HG02973 (cell line): Measurements from ENCODE around the gene ESYT3.
"Not testable (repeated sequence)": the region's sequence is repeated elsewhere in the genome, so short reads cannot be mapped to it uniquely, and the experiment has no call there.

Experiments
- ATAC-seq: cut with Tn5 transposase; IDR thresholded peaks from one replicate; pipeline ENCODE4 v1.9.1; 2021; ENCODE audit warnings: moderate library complexity; ENCODE audit not compliant: unreplicated experiment

Gene ESYT3

GRCh38 chr3:138408751-138409570, 25.5 kb upstream of the ESYT3 start:
- ATAC-seq = no peak

- no peak for ATAC-seq
Measured at GRCh38 chr3:138412821-138413551, 21.4 kb upstream of the ESYT3 start.

DNA sequence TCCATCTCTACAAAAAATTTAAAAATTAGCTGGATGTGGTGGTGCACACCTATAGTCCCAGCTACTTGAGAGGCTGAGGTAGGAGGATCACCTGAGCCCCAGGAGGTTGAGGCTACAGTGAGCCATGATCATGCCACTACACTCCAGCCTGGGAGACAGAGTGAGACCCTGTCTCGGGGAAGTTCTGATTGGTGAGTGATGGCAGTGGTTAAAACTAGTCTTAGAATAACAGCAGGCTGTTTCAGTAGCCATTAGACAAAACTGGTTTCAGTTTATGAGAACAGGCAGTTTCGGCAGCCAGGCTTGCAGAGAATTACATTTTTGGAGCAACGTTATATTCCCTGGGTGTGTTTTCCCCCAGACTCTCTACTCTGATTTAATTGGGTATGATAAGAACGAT, 18.2 kb upstream of the ESYT3 start:
- not testable (repeated sequence) for ATAC-seq

GRCh38 chr3:138417559-138417982, 16.8 kb upstream of the ESYT3 start:
- peak; percentile 81 for ATAC-seq

- no peak for ATAC-seq
Measured at GRCh38 chr3:138418601-138419206, 15.7 kb upstream of the ESYT3 start.

DNA sequence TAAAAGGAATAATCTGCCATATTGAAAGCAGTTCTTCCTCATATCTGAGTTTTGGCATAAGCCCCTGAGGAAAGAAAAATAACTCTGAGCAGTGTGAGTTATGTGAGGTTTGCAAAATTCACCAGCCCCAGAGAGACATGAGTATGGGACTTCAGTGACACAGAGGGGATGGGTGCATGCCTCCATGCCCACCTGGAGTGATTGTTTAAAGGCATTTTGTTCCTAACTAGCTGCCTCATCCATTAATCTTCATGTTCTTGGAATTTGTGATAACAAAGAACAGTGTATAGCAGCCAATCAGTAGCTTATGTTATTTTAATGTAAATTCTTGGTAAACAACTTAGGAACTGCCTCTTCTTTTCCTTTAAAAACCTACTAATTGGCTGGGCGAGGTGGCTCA, 11.1 kb upstream of the ESYT3 start:
- no peak for ATAC-seq

DNA sequence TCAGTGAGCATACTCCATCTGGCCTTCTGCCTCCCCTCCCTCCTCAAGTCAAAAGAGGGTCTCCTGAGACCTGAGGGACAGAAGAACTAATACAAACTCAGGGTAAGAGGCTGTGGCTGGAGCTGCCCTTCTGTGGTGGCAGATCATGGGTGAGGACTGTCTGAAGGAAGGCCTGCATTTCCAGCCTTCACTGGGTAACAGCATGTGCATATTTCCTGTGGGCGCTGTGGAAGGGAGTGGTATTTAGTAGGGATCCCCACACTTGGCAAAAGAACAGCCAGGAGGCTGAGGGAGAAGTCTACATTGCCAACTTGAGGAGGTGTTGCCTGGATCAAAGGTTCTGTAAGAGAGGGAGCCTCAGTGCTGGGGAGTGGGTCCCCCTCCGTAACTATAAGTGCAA, 10.1 kb upstream of the ESYT3 start:
- no peak for ATAC-seq

DNA sequence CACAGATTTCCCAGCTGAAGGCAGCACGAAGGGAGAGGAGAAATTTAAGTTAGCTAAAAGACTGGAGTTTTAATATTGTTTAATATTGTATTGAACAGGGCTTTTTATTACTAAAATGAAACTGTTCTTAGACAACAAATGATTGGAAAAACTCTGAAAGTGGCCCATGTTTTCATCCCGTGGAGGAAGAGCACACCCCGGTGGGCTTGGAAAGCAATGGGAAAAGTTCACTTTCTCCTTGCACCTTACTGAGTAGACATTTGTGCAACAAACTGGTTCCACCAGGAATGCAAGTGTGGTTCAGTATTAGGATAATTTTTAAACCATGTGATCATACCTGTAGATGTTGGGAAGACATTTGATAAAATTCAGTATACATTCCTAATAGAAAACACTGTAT, 8.2 kb upstream of the ESYT3 start:
- no peak for ATAC-seq

DNA sequence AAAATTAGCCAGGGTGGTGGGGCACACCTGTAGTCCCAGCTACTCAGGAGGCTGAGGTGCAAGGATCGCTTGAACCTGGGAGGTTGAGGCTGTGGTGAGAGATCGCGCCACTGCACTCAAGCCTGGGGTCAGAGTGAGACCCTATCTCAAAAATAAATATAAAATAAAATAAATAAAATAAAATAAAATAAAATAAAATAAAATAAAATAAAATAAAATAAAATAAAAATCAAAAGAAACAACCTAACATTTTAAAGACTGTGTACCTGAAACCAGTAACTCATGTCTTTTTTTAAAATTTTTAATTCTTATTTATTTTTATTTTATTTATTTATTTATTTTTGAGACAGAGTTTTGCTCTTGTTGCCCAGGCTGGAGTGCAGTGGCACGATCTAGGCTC, 7.7 kb upstream of the ESYT3 start:
- ATAC-seq = not testable (repeated sequence)

- no peak for ATAC-seq
Measured at GRCh38 chr3:138429665-138430064, 4.8 kb upstream of the ESYT3 start.

GRCh38 chr3:138432576-138433240, 1.7 kb upstream of the ESYT3 start:
- no peak for ATAC-seq

- no peak for ATAC-seq
Measured at GRCh38 chr3:138433892-138434275, 532 bp upstream of the ESYT3 start.

DNA sequence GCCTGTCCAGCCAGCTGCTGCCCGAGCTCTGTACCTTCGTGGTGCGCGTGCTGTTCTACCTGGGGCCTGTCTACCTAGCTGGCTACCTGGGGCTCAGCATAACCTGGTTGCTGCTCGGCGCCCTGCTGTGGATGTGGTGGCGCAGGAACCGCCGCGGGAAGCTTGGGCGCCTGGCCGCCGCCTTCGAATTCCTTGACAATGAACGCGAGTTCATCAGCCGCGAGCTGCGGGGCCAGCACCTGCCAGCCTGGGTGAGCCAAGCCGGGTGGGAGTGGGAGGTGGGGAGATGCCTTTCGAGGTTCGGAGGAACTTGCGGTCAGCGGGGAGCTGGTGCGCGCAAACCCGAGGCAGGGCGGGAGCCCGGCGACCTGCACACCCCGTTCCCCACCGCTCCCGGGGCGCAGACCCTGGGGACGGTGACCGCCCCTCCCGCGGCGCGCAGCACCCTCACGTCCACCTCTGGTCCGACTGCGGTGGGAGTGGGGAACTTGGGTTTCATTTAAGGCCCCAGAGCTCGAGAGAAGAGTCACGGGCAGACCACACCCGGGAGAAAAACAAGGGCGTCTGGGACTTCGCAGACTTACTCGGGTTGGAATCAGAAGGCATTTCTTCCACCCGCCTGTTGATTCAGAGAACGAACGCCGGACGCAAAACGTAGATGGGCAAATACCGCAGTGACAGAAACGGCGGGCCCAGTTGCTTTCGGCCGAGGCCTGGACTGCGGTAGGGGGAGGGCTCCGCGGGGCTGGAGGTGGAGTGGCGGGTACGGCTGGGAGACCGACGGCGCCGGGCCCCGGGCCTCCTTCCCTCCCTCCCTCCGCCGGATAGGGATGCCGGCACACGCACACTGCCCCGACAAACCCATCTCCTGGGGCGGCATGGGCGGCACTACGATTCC, 708 bp downstream of the ESYT3 start:
- ATAC-seq = no peak

DNA sequence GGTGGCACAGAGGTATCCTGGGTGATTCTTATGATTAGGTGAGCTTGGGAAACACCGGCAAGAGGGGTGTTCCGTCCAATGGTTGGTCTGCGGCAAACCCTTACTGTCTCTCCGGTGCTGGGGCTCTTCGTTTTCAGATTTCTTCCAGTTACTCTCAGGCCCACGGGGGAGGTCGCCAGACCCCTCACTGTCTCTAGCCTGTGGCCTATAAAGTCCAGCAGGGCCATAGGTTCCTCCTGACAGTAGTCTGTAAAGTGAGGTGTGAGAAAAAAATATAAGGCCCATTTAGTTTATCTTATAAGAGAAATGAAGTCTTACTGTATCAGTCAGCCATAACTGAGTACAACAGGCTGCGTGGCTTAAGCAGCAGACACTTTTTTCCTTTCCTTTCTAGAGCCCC, 1.4 kb downstream of the ESYT3 start:
- ATAC-seq = no peak

DNA sequence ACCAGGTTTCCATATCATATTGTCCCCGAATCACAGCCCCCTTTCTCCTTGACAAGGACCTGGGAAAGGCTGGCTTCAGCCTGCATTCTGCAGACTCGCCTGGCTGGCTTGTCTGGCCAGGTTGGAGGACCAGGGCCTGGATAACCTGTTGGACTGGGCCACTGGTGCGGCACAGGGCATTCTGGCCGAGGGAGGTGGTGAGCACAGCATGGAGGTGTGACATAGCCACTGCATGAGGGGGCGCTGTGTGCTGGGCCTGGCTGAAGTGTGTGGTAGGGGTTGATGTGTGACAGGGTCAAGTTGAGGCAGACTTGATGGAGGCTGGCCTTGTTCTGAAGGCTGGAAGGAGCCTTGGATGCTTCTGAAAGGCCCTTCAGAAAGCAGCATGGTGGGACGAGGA, 2.9 kb downstream of the ESYT3 start:
- no peak for ATAC-seq

DNA sequence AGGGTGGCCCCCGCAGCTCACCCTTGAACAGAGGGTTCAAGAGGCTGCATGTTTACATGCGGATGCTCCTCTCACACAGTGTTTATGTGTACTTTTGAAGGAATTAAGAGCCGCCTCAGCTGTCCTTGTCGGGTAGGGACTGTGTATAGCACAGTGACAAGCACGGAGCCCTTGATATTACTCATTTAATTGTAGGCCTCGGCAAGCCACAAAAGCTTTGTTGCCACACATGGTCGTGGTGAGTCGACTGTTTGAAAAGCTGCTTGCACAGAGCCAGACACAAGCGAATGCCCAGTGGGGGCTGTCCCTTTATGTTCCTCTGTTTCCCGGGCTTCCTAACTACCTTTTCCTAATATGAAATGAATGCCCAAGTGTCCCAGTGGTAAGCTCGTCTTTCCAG, 4.5 kb downstream of the ESYT3 start:
- ATAC-seq = no peak

- ATAC-seq = no peak
Measured at GRCh38 chr3:138439646-138440045, 5.2 kb downstream of the ESYT3 start.

GRCh38 chr3:138440121-138440521, 5.7 kb downstream of the ESYT3 start:
- ATAC-seq = no peak

- ATAC-seq = no peak
Measured at GRCh38 chr3:138440596-138440995, 6.2 kb downstream of the ESYT3 start.

- no peak for ATAC-seq
Measured at GRCh38 chr3:138441256-138441655, 6.8 kb downstream of the ESYT3 start.
